K562 (cell line): ENCODE results near the gene CLEC17A. TPM values are rescaled to one million over a fixed set of nuclear protein-coding genes. Genes with fewer than 3 reads are reported as not detected.

Experiments used
- ATAC-seq: fragments of 200-7000 bp; cut with Tn5 transposase; 3 replicates; pipeline ENCODE4 v1.9.1; 2020; ENCODE audit warnings: moderate library complexity
- BruUV-seq: library from RNA; stranded (reverse); fragments of 400-500 nt; replicated peaks from 2 replicates; lab custom pipeline; 2021; lab: Mats Ljungman, UMichigan
- CTCF ChIA-PET: fragments of 300-600 bp; formaldehyde crosslinking; extraction: SDS; loops from one replicate; lab custom pipeline; 2021; ENCODE audit warnings: low intra/inter-chr PET ratio; lab: Yijun Ruan, JAX
- POLR2A ChIA-PET: fragments of 300-600, 350-650 bp; sonication (Branson Sonifier 250); formaldehyde crosslinking; extraction: SDS; loops from one replicate; lab custom pipeline; 2021; ENCODE audit warnings: antibody characterized with exemption, inconsistent platforms; lab: Yijun Ruan, JAX
- DNase-seq, 4 experiments: peaks; one replicate each; pipeline versions ENCODE4 v3.0.0 to v3.0.0-alpha.2; 2011 to 2018; ENCODE audit warnings: low spot score in 3 of 4, mixed read lengths in 3 of 4; ENCODE audit errors: extremely low read depth in 1 of 4
- FAIRE-seq: peaks from 2 replicates; lab custom pipeline; 2011; peaks lifted over from hg19 to GRCh38; lab: Jason Lieb, UNC
- H2AFZ ChIP-seq: 2 replicates; pipeline ENCODE4 v1.6.0; 2011; ENCODE audit warnings: low read depth, low read length, control low read depth, inconsistent platforms
- H3K27ac ChIP-seq: fragments of 200-600 bp; 3 replicates; pipeline ENCODE4 v1.8.0; 2011; ENCODE audit warnings: low read depth, mild to moderate bottlenecking, control low read depth, inconsistent platforms, low read length, moderate library complexity, mixed read lengths; ENCODE audit errors: extremely low read depth
- H3K27me3 ChIP-seq, 2 experiments: fragments of 300-600 bp in 1 of 2; 2 replicates in 1 of 2; 3 replicates in 1 of 2; pipeline versions ENCODE4 v1.6.0 to v1.8.0; 2011; ENCODE audit warnings: inconsistent platforms in 2 of 2, low read length in 2 of 2, mild to moderate bottlenecking in 1 of 2, mixed read lengths in 1 of 2, moderate library complexity in 1 of 2; ENCODE audit not compliant: control insufficient read depth in 2 of 2, insufficient read depth in 2 of 2
- H3K36me3 ChIP-seq: fragments of 300-600 bp; 3 replicates; pipeline ENCODE4 v1.8.0; 2011; ENCODE audit warnings: mild to moderate bottlenecking, low read length, inconsistent platforms; ENCODE audit not compliant: control insufficient read depth, insufficient read depth
- H3K4me1 ChIP-seq, 2 experiments: fragments of 200-600 bp in 1 of 2; replicated peaks in 1 of 2; 2 replicates in 1 of 2; 3 replicates in 1 of 2; pipeline versions ENCODE4 v1.5.1 to v1.8.0; 2011; ENCODE audit warnings: inconsistent platforms in 2 of 2, low read length in 2 of 2, mild to moderate bottlenecking in 1 of 2, mixed read lengths in 1 of 2, moderate library complexity in 1 of 2; ENCODE audit not compliant: control insufficient read depth in 2 of 2, insufficient read depth in 2 of 2
- H3K4me2 ChIP-seq: 2 replicates; pipeline ENCODE4 v1.6.1; 2011; ENCODE audit warnings: low read length, control low read depth, inconsistent platforms, mixed read lengths; ENCODE audit not compliant: insufficient read depth
- H3K4me3 ChIP-seq: fragments of 200-600 bp; sonication (generic), shearing (Covaris generic); 2 replicates; pipeline ENCODE4 v1.5.1; 2016; ENCODE audit warnings: control low read depth, inconsistent platforms
- H3K79me2 ChIP-seq: fragments of 200-600 bp; 3 replicates; pipeline ENCODE4 v1.8.0; 2011; ENCODE audit warnings: low read length, inconsistent platforms; ENCODE audit not compliant: control insufficient read depth, insufficient read depth
- H3K9ac ChIP-seq, 2 experiments: 2 replicates each; pipeline versions ENCODE4 v1.6.0 to v1.6.1; 2011; ENCODE audit warnings: low read depth in 2 of 2, low read length in 2 of 2, control low read depth in 1 of 2, inconsistent platforms in 1 of 2, mild to moderate bottlenecking in 1 of 2, mixed read lengths in 1 of 2; ENCODE audit not compliant: insufficient read depth in 1 of 2
- H3K9me1 ChIP-seq: one replicate; pipeline ENCODE4 v1.6.0; 2011; ENCODE audit warnings: inconsistent platforms, mild to moderate bottlenecking, low read length, moderate library complexity; ENCODE audit not compliant: control insufficient read depth, insufficient read depth
- H3K9me3 ChIP-seq: replicated peaks from 2 replicates; pipeline ENCODE4 v1.5.1; 2011; ENCODE audit warnings: low read depth, low read length, inconsistent platforms; ENCODE audit not compliant: control insufficient read depth, insufficient read depth
- H4K20me1 ChIP-seq: replicated peaks from 2 replicates; pipeline ENCODE4 v1.6.1; 2011; ENCODE audit warnings: low read length, inconsistent platforms, mixed read lengths; ENCODE audit not compliant: control insufficient read depth, insufficient read depth
- BRF1 ChIP-seq: IDR thresholded peaks from 3 replicates; pipeline ENCODE4 v1.6.1; 2011; ENCODE audit warnings: borderline replicate concordance, mild to moderate bottlenecking; ENCODE audit not compliant: insufficient read length; ENCODE audit errors: extremely low read depth
- C11orf30 ChIP-seq: fragments of 450-650 bp; IDR thresholded peaks from 2 replicates; pipeline ENCODE4 v1.6.1; 2016; ENCODE audit warnings: low read depth, mild to moderate bottlenecking
- CHD7 ChIP-seq: fragments of 200-600 bp; sonication (generic); IDR thresholded peaks from one replicate; pipeline ENCODE4 v1.6.1; 2012; ENCODE audit warnings: mild to moderate bottlenecking, low read depth, low read length, inconsistent platforms
- MTF1 ChIP-seq: fragments of 250-450 bp; sonication (Bioruptor Pico); IDR thresholded peaks from 2 replicates; pipeline ENCODE4 v1.9.0; 2021; ENCODE audit warnings: moderate library complexity, mild to moderate bottlenecking, inconsistent platforms, borderline replicate concordance
- POLR2H ChIP-seq: IDR thresholded peaks from 2 replicates; pipeline ENCODE4 v1.6.1; 2016; ENCODE audit warnings: missing genetic modification characterization, low read depth, mild to moderate bottlenecking, control low read depth, missing compliant biosample characterization, moderate library complexity
- RFX7 ChIP-seq: fragments of 250-450 bp; sonication (Bioruptor Pico); IDR thresholded peaks from 2 replicates; pipeline ENCODE4 v1.5.1; 2021; ENCODE audit warnings: mild to moderate bottlenecking
- whole genome bisulfite sequencing: fragments of 100-300 bp; shearing (Covaris generic); methylation state at CpG from one replicate; pipeline ENCODE4 v1.1.6; 2016; ENCODE audit warnings: low coverage, mixed read lengths; ENCODE audit not compliant: insufficient coverage; ENCODE audit errors: missing lambda C conversion rate; 5-methylcytosine and 5-hydroxymethylcytosine counted together
- in situ Hi-C: fragments of 300-500 bp; cut with MboI; formaldehyde crosslinking; loops from 4 replicates; pipeline ENCODE4 v1.15.0; 2018; ENCODE audit warnings: inconsistent platforms, mixed read lengths
- intact Hi-C: fragments of 100-400 bp; cut with micrococcal nuclease; formaldehyde crosslinking; loops from 2 replicates; pipeline ENCODE4 v1.14.2; 2022
- polyA plus RNA-seq, 8 experiments: library from polyadenylated mRNA; depleted of rRNA in 4 of 8; stranded (reverse) in 5 of 8; unstranded in 3 of 8; fragments of >200 nt; fragmentation: Nextera tagmentation in 2 of 8; fragmentation: Illumina TruSeq in 1 of 8; extraction: Ambion mirVana in 2 of 8; extraction: Trizol in 1 of 8; gene quantifications; 2 replicates each; pipeline versions ENCODE4 v1.2.1 to v1.2.3, GENCODE V29; 2011 to 2014; ENCODE audit warnings: inconsistent platforms in 1 of 8, missing spikeins in 1 of 8
- total RNA-seq, 7 experiments: library from RNA; depleted of rRNA in 6 of 7; stranded (reverse); fragments of >200 nt in 6 of 7; fragmentation: Illumina TruSeq in 2 of 7; extraction: Trizol in 2 of 7; gene quantifications; 2 replicates each; pipeline versions ENCODE4 v1.2.1 to v1.2.3, GENCODE V29; 2011 to 2021; ENCODE audit warnings: low replicate concordance in 1 of 7
- TF ChIP-seq, protein P1 (sequence below): fragments of 450-650 bp; IDR thresholded peaks from 2 replicates; pipeline ENCODE4 v1.6.1; 2016; ENCODE audit warnings: low read depth, mild to moderate bottlenecking, moderate library complexity
- TF ChIP-seq, protein P2 (sequence below): fragments of 250-450 bp; sonication (Bioruptor Pico); IDR thresholded peaks from 2 replicates; pipeline ENCODE4 v1.4.0; 2020
- TF ChIP-seq, protein P3 (sequence below): sonication (generic); formaldehyde crosslinking; IDR thresholded peaks from 2 replicates; pipeline ENCODE4 v1.8.0; 2022; ENCODE audit warnings: mild to moderate bottlenecking, missing genetic modification reagents

CLEC17A gene
- total and polyA plus RNA-seq, 9 of the 15 experiments (the other 6 are each of a cell fraction or from before 2014, with no cell fraction given) = 0.03 TPM; not detected in 8

- H2AFZ ChIP-seq = no peak overlapping the region
- under 1% methylated on average over 11 of the region's 11 CpGs for WGBS
- BruUV-seq = no TSS peak
- H4K20me1 ChIP-seq = no peaks in the 10 kb centered on the region
- ChIA-PET POLR2A (no interaction called here), CTCF (no interaction called here)
- H3K4me1 ChIP-seq = no peaks in the 10 kb centered on the region
- H3K27me3 ChIP-seq = peaks cover 17 to 27% of the 10 kb centered on the region in 2 experiments
- ATAC-seq = no peak
- in situ Hi-C loops = no loop called here
- H3K36me3 ChIP-seq = no peaks in the 10 kb centered on the region
- no peaks in the 10 kb centered on the region for H3K79me2 ChIP-seq
- no peaks in the 10 kb centered on the region for H3K9me3 ChIP-seq
- H3K9ac ChIP-seq = no peak overlapping the region
- H3K9me1 ChIP-seq = no peaks in the 10 kb centered on the region
- no peak overlapping the region for H3K4me3 ChIP-seq
- DNase-seq = no peak
- no peak overlapping the region for H3K4me2 ChIP-seq
- no peak overlapping the region for H3K27ac ChIP-seq
- intact Hi-C loops = no loop called here
- FAIRE-seq = no peak
- TF ChIP-seq, protein P1, sequence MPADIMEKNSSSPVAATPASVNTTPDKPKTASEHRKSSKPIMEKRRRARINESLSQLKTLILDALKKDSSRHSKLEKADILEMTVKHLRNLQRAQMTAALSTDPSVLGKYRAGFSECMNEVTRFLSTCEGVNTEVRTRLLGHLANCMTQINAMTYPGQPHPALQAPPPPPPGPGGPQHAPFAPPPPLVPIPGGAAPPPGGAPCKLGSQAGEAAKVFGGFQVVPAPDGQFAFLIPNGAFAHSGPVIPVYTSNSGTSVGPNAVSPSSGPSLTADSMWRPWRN = no peak
- TF ChIP-seq, protein P2, sequence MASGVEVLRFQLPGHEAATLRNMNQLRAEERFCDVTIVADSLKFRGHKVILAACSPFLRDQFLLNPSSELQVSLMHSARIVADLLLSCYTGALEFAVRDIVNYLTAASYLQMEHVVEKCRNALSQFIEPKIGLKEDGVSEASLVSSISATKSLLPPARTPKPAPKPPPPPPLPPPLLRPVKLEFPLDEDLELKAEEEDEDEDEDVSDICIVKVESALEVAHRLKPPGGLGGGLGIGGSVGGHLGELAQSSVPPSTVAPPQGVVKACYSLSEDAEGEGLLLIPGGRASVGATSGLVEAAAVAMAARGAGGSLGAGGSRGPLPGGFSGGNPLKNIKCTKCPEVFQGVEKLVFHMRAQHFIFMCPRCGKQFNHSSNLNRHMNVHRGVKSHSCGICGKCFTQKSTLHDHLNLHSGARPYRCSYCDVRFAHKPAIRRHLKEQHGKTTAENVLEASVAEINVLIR = no peak
- no peak for TF ChIP-seq C11orf30
- no peak for TF ChIP-seq BRF1
- no peak for TF ChIP-seq POLR2H (tag)
- TF ChIP-seq MTF1 (CRISPR knock-in tag) = no peak
- no peak for TF ChIP-seq RFX7
- TF ChIP-seq, protein P3, sequence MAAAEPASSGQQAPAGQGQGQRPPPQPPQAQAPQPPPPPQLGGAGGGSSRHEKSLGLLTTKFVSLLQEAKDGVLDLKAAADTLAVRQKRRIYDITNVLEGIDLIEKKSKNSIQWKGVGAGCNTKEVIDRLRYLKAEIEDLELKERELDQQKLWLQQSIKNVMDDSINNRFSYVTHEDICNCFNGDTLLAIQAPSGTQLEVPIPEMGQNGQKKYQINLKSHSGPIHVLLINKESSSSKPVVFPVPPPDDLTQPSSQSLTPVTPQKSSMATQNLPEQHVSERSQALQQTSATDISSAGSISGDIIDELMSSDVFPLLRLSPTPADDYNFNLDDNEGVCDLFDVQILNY (CRISPR knock-in tag) = no peak
- no peak for TF ChIP-seq CHD7
Measured at GRCh38 chr19:14655726-14656125, 72.8 kb downstream of the CLEC17A start.
